ENCODE data around the gene ZNF563. TPM values are rescaled to one million over a fixed set of nuclear protein-coding genes. Genes with fewer than 3 reads are reported as not detected.

ZNF563 gene
- total and polyA plus RNA-seq, 10 of the 15 experiments (the other 5 are each of a cell fraction or from before 2014, with no cell fraction given), result 1.7 to 6.4 (median 2.8) TPM

DNA sequence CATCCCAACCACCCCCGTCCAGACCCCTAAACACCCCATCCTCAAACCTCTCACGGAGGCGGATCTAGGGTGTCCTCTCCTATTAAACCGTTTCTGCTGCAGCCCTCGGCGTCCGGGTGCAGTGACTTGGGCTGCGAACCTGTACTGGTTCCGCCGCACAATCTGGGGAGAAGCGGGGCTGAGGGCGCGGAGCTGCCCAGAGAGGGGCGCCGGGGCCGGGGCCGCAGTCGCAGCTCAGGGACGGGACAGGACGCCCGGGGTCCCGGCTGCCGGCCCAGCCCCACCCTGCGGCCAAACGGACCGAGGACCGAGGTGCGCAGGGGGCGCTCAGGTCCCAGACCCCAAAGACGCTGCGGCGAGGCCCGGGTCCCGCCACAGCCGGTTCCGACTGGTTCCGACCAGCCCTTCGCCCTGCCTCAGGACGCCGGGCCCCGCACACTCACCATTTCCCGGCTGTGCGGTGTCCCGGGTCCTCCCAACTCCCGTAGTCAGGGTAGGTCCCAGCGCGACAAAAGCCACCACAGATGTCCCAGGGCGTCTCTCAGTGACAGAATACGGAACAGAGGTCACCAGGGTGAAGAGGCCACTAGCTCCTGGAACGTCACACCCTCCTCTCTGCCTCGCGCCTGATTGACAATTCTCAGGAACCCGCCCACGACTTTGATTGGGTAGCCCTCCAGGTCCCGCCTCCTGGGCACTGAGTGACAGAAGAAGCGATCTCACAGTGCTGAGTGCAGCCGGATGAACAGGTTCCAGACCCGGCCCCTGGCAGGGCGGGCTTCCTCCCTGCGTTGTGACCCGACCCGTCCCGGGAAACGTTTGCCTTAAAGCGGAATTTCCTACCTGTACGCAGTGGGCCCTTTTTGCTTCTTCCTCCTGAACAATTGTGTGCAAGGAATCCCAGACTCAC lies 38.9 kb downstream of the ZNF563 start, which contains the start of gene ZNF44 (continued):
- TF ChIP-seq, protein P1, sequence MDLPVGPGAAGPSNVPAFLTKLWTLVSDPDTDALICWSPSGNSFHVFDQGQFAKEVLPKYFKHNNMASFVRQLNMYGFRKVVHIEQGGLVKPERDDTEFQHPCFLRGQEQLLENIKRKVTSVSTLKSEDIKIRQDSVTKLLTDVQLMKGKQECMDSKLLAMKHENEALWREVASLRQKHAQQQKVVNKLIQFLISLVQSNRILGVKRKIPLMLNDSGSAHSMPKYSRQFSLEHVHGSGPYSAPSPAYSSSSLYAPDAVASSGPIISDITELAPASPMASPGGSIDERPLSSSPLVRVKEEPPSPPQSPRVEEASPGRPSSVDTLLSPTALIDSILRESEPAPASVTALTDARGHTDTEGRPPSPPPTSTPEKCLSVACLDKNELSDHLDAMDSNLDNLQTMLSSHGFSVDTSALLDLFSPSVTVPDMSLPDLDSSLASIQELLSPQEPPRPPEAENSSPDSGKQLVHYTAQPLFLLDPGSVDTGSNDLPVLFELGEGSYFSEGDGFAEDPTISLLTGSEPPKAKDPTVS (IDR thresholded peaks at IDR 0.05; ENCODE audit: low read depth, low read length), result no peak
- TF ChIP-seq DPF2 (IDR thresholded peaks at IDR 0.05) (peak; percentile 88), EZH2 (IDR thresholded peaks at IDR 0.05; ENCODE audit: borderline replicate concordance, control insufficient read depth, low read depth, low read length) (no peak), ZZZ3 (IDR thresholded peaks at IDR 0.05; ENCODE audit: control insufficient read depth, insufficient read length, low read depth) (no peak), SMAD1 (IDR thresholded peaks at IDR 0.05; ENCODE audit: low read depth, partially characterized antibody) (no peak), SMAD5 (IDR thresholded peaks at IDR 0.05; ENCODE audit: low read depth) (0 out of 2 replicates have a peak, but pooled peaks have one; percentile 62), IRF3 (IDR thresholded peaks at IDR 0.05) (peak; percentile 89), NFXL1 (IDR thresholded peaks at IDR 0.05; ENCODE audit: borderline replicate concordance) (no peak), KAT2A (conservative IDR thresholded peaks at IDR 0.05; ENCODE audit: control insufficient read depth, low read depth, low read length) (no peak), SREBF2 (IDR thresholded peaks at IDR 0.05; ENCODE audit: low read length) (no peak), GATAD2B (conservative IDR thresholded peaks at IDR 0.05; ENCODE audit: low read depth) (0 out of 2 replicates have a peak, but pooled peaks have one; percentile 67), HDAC2 (IDR thresholded peaks at IDR 0.05) (no peak), IRF4 (IDR thresholded peaks at IDR 0.05; ENCODE audit: low read depth, low read length) (no peak), SUPT20H (IDR thresholded peaks at IDR 0.05; ENCODE audit: borderline replicate concordance, control insufficient read depth, low read depth, low read length) (no peak), POLR2AphosphoS2 (IDR thresholded peaks at IDR 0.05; ENCODE audit: low read depth, low read length) (no peak), PAX5 (IDR thresholded peaks at IDR 0.05; ENCODE audit: borderline replicate concordance, low read depth, low read length) (0 out of 2 replicates have a peak, but pooled peaks have one; percentile 61), FOS (IDR thresholded peaks at IDR 0.05; ENCODE audit: borderline replicate concordance, extremely low read depth, insufficient read length) (peak; percentile 53), ZNF274 (IDR thresholded peaks at IDR 0.05; ENCODE audit: insufficient read depth, insufficient read length) (no peak), BMI1 (IDR thresholded peaks at IDR 0.05; ENCODE audit: borderline replicate concordance) (no peak), SRF (IDR thresholded peaks at IDR 0.05; ENCODE audit: low read depth in 2 of 2, low read length in 2 of 2) (no peak), CTCF (IDR thresholded peaks at IDR 0.05 in 2 of 3, conservative IDR thresholded peaks at IDR 0.05 in 1 of 3; ENCODE audit: control insufficient read depth in 2 of 3, extremely low read depth in 1 of 3, insufficient read depth in 1 of 3, low read depth in 3 of 3, low read length in 3 of 3) (no peak)
- TF ChIP-seq, protein P2, sequence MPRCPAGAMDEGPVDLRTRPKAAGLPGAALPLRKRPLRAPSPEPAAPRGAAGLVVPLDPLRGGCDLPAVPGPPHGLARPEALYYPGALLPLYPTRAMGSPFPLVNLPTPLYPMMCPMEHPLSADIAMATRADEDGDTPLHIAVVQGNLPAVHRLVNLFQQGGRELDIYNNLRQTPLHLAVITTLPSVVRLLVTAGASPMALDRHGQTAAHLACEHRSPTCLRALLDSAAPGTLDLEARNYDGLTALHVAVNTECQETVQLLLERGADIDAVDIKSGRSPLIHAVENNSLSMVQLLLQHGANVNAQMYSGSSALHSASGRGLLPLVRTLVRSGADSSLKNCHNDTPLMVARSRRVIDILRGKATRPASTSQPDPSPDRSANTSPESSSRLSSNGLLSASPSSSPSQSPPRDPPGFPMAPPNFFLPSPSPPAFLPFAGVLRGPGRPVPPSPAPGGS (IDR thresholded peaks at IDR 0.05; ENCODE audit: borderline replicate concordance, insufficient read depth, low read depth, low read length, poor library complexity, severe bottlenecking), result no peak
- TF ChIP-seq, protein P3, sequence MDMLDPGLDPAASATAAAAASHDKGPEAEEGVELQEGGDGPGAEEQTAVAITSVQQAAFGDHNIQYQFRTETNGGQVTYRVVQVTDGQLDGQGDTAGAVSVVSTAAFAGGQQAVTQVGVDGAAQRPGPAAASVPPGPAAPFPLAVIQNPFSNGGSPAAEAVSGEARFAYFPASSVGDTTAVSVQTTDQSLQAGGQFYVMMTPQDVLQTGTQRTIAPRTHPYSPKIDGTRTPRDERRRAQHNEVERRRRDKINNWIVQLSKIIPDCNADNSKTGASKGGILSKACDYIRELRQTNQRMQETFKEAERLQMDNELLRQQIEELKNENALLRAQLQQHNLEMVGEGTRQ (IDR thresholded peaks at IDR 0.05; ENCODE audit: borderline replicate concordance, low read depth, low read length), result no peak

All from GM12878 (cell line).